GM18873 (cell line): ENCODE measurements around the gene SULT2B1.
"Not testable (repeated sequence)": the region's sequence is repeated elsewhere in the genome, so short reads cannot be mapped to it uniquely, and the experiment has no call there.

Experiments
- ATAC-seq: cut with Tn5 transposase; IDR thresholded peaks from one replicate; pipeline ENCODE4 v1.9.1; 2021; ENCODE audit warnings: mild to moderate bottlenecking, moderate library complexity, moderate number of reproducible peaks; ENCODE audit not compliant: unreplicated experiment, low FRiP score

Gene SULT2B1

GRCh38 chr19:48524732-48525131 is 27.2 kb upstream of the SULT2B1 start:
- ATAC-seq: no peak

- no peak for ATAC-seq
These were observed 22.8 kb upstream of the SULT2B1 start for GRCh38 chr19:48529156-48529555.

- ATAC-seq: no peak
These were observed 21.8 kb upstream of the SULT2B1 start for GRCh38 chr19:48530066-48530720.

- ATAC-seq: no peak
These were observed 21.2 kb upstream of the SULT2B1 start for GRCh38 chr19:48530770-48531169.

- ATAC-seq: no peak
These were observed 18.2 kb upstream of the SULT2B1 start for GRCh38 chr19:48533770-48534169.

GRCh38 chr19:48537541-48537940 is 14.4 kb upstream of the SULT2B1 start:
- ATAC-seq: no peak

GRCh38 chr19:48538057-48538456 is 13.9 kb upstream of the SULT2B1 start:
- not testable (repeated sequence) for ATAC-seq

- ATAC-seq: no peak
These were observed 12.4 kb upstream of the SULT2B1 start for GRCh38 chr19:48539503-48540096.

- no peak for ATAC-seq
These were observed 11.9 kb upstream of the SULT2B1 start for GRCh38 chr19:48540110-48540509.

- ATAC-seq: no peak
These were observed 10.2 kb upstream of the SULT2B1 start for GRCh38 chr19:48541813-48542212.

GRCh38 chr19:48543121-48543710 is 8.8 kb upstream of the SULT2B1 start:
- ATAC-seq: no peak

GRCh38 chr19:48544856-48545750 is 6.9 kb upstream of the SULT2B1 start:
- ATAC-seq: no peak

GRCh38 chr19:48547722-48548121 is 4.2 kb upstream of the SULT2B1 start:
- no peak for ATAC-seq

GRCh38 chr19:48548253-48548911 is 3.6 kb upstream of the SULT2B1 start:
- no peak for ATAC-seq

GRCh38 chr19:48549380-48549779 is 2.6 kb upstream of the SULT2B1 start:
- ATAC-seq: no peak

GRCh38 chr19:48552406-48553322 is 692 bp downstream of the SULT2B1 start:
- ATAC-seq: no peak

GRCh38 chr19:48553676-48554384 is 1.9 kb downstream of the SULT2B1 start:
- ATAC-seq: no peak

- ATAC-seq: no peak
These were observed 2.6 kb downstream of the SULT2B1 start for GRCh38 chr19:48554385-48555091.
